ENCODE measurements around the gene HNRNPUL1. TPM values are rescaled to one million over a fixed set of nuclear protein-coding genes. Genes with fewer than 3 reads are reported as not detected.

Gene HNRNPUL1
- polyA plus RNA-seq, 1 experiment: 42.3 TPM

- Histone ChIP-seq H3K4me3 (ENCODE audit: low read depth, low read length) (peak overlapping the region; percentile 93), H3K9me3 (ENCODE audit: control insufficient read depth, insufficient read depth, low read length) (no peaks in the 10 kb centered on the region), H3K27ac (ENCODE audit: low read depth, low read length) (peak overlapping the region; percentile 98), H3K27me3 (ENCODE audit: control insufficient read depth, insufficient read depth, low read length) (no peaks in the 10 kb centered on the region)
- ChIA-PET POLR2A (interaction anchor here (0.7 to 1.8 kb wide), 7 partner anchors 8 to 55 kb away, joined by 4 to 8 read pairs (median 5); partner anchors contain the start of genes B9D2 and TGFB1), CTCF (interaction anchor here (0.6 to 2.9 kb wide), 35 partner anchors 8 to 590 kb away, joined by 3 to 72 read pairs (median 4); partner anchors contain the start of genes DMAC2 and RAB4B)
- DNase-seq (ENCODE audit: low read depth, low spot score): no peak
- no peak for TF ChIP-seq CTCF (IDR thresholded peaks at IDR 0.05; ENCODE audit: low read depth, low read length)
Measured at GRCh38 chr19:41309180-41310032, 45.2 kb downstream of the HNRNPUL1 start.

- POLR2A ChIA-PET: interaction anchor here (1.0 to 1.8 kb wide), 4 partner anchors 40 to 54 kb away, joined by 3 to 8 read pairs (median 4); partner anchors contain the start of genes B9D2, HNRNPUL1 and TGFB1
Measured at GRCh38 chr19:41310033-41310831, 46.1 kb downstream of the HNRNPUL1 start, which contains the start of gene CCDC97. Gene CCDC97 (plus strand): TSS chr19:41310172. CDS start chr19:41310311, 139 bp downstream.

GRCh38 chr19:41311072-41311471, 46.9 kb downstream of the HNRNPUL1 start:
- no peak for TF ChIP-seq CTCF (IDR thresholded peaks at IDR 0.05; ENCODE audit: low read depth, low read length)
- peak overlapping the region; percentile 98 for H3K27ac ChIP-seq (ENCODE audit: low read depth, low read length)
- no peak for DNase-seq (ENCODE audit: low read depth, low spot score)
- H3K27me3 ChIP-seq (ENCODE audit: control insufficient read depth, insufficient read depth, low read length): no peaks in the 10 kb centered on the region
- H3K4me3 ChIP-seq (ENCODE audit: low read depth, low read length): peak overlapping the region; percentile 93
- POLR2A ChIA-PET: interaction anchor here (1.0 to 1.8 kb wide), 4 partner anchors 11 to 47 kb away, joined by 3 to 8 read pairs (median 4); partner anchors contain the start of genes HNRNPUL1 and TGFB1
- no peaks in the 10 kb centered on the region for H3K9me3 ChIP-seq (ENCODE audit: control insufficient read depth, insufficient read depth, low read length)
- CTCF ChIA-PET: interaction anchor here (0.5 kb wide), 1 partner anchor 10 kb away, joined by 3 read pairs; no protein-coding TSS in a partner anchor

More at GRCh38 chr19:41310033-41310831, 46.1 kb downstream of the HNRNPUL1 start, which contains the start of gene CCDC97:
- H3K27me3 ChIP-seq (ENCODE audit: control insufficient read depth, insufficient read depth, low read length): no peaks in the 10 kb centered on the region
- peak within 1 kb of the TSS; percentile 98 for H3K27ac ChIP-seq (ENCODE audit: low read depth, low read length)
- DNase-seq (ENCODE audit: low read depth, low spot score): peak; percentile 68
- peak within 1 kb of the TSS; percentile 93 for H3K4me3 ChIP-seq (ENCODE audit: low read depth, low read length)
- no peak for TF ChIP-seq CTCF (IDR thresholded peaks at IDR 0.05; ENCODE audit: low read depth, low read length)
- CTCF ChIA-PET: interaction anchor here (0.8 kb wide), 1 partner anchor 12 kb away, joined by 4 read pairs; no protein-coding TSS in a partner anchor
- no peaks in the 10 kb centered on the region for H3K9me3 ChIP-seq (ENCODE audit: control insufficient read depth, insufficient read depth, low read length)

- TF ChIP-seq CTCF (IDR thresholded peaks at IDR 0.05; ENCODE audit: low read depth, low read length): no peak
- Histone ChIP-seq H3K27me3 (ENCODE audit: control insufficient read depth, insufficient read depth, low read length) (no peaks in the 10 kb centered on the region), H3K4me3 (ENCODE audit: low read depth, low read length) (peak overlapping the region; percentile 93), H3K27ac (ENCODE audit: low read depth, low read length) (no peak overlapping the region), H3K9me3 (ENCODE audit: control insufficient read depth, insufficient read depth, low read length) (no peaks in the 10 kb centered on the region)
- DNase-seq (ENCODE audit: low read depth, low spot score): no peak
- CTCF ChIA-PET: interaction anchor here (0.5 kb wide), 1 partner anchor 10 kb away, joined by 3 read pairs; no protein-coding TSS in a partner anchor
- POLR2A ChIA-PET: interaction anchor here (1.2 to 1.3 kb wide), 2 partner anchors 10 to 39 kb away, joined by 4 read pairs; no protein-coding TSS in a partner anchor
Measured at GRCh38 chr19:41311613-41312012, 47.4 kb downstream of the HNRNPUL1 start.

Measured in AG04450 (cell line).